Endothelial cell of umbilical vein (primary cell): ENCODE results near the gene NRG3. TPM values are rescaled to one million over a fixed set of nuclear protein-coding genes. Genes with fewer than 3 reads are reported as not detected.
A peak's percentile ranks its signal among the peaks of the same experiment; 100 is the strongest.

Experiments
- BruUV-seq: library from RNA; stranded (reverse); fragments of 400-500 nt; replicated peaks from 2 replicates; lab custom pipeline; 2021; lab: Mats Ljungman, UMichigan
- CTCF ChIA-PET: fragments of 300-600, 350-600 bp; sonication (Branson Sonifier 250); formaldehyde crosslinking; loops from one replicate; lab custom pipeline; 2021; ENCODE audit warnings: antibody characterized with exemption, inconsistent platforms; lab: Charles Lee
- POLR2A ChIA-PET: fragments of 300-600, 350-600 bp; sonication (Branson Sonifier 250); formaldehyde crosslinking; loops from one replicate; lab custom pipeline; 2021; ENCODE audit warnings: antibody characterized with exemption, inconsistent platforms; lab: Charles Lee
- DNase-seq: peaks from one replicate; pipeline ENCODE4 v3.0.0-alpha.2; 2011; ENCODE audit warnings: low read depth, low spot score
- FAIRE-seq: peaks from 2 replicates; lab custom pipeline; 2011; peaks lifted over from hg19 to GRCh38; lab: Jason Lieb, UNC
- H2AFZ ChIP-seq: 2 replicates; pipeline ENCODE4 v1.6.0; 2012; ENCODE audit warnings: low read depth, low read length, control low read depth, inconsistent platforms
- H3K27ac ChIP-seq: 2 replicates; pipeline ENCODE4 v1.5.1; 2011; ENCODE audit warnings: low read depth, mild to moderate bottlenecking, control low read depth, low read length, moderate library complexity; ENCODE audit not compliant: insufficient read depth
- H3K27me3 ChIP-seq, 2 experiments: 2 replicates each; pipeline versions ENCODE4 v1.6.0 to v1.6.1; 2011; ENCODE audit warnings: low read length in 2 of 2, mixed read lengths in 1 of 2; ENCODE audit not compliant: control insufficient read depth in 2 of 2, insufficient read depth in 2 of 2
- H3K36me3 ChIP-seq, 2 experiments: 2 replicates in 1 of 2; 3 replicates in 1 of 2; pipeline ENCODE4 v1.5.1; 2011; ENCODE audit warnings: low read length in 2 of 2, mild to moderate bottlenecking in 1 of 2, moderate library complexity in 1 of 2; ENCODE audit not compliant: control insufficient read depth in 2 of 2, insufficient read depth in 2 of 2; ENCODE audit errors: extremely low read depth in 1 of 2
- H3K4me1 ChIP-seq: 3 replicates; pipeline ENCODE4 v1.5.1; 2011; ENCODE audit warnings: mild to moderate bottlenecking, low read length; ENCODE audit not compliant: control insufficient read depth, insufficient read depth; ENCODE audit errors: extremely low read depth
- H3K4me2 ChIP-seq: 2 replicates; pipeline ENCODE4 v1.6.1; 2011; ENCODE audit warnings: low read length, control low read depth, mixed read lengths; ENCODE audit not compliant: insufficient read depth
- H3K4me3 ChIP-seq, 3 experiments: fragments of 200-600 bp in 1 of 3; sonication (generic), shearing (Covaris generic) in 1 of 3; replicated peaks in 1 of 3; 2 replicates each; pipeline ENCODE4 v1.5.1; 2011 to 2016; ENCODE audit warnings: control low read depth in 3 of 3, low read length in 3 of 3, mild to moderate bottlenecking in 2 of 3, inconsistent platforms in 1 of 3, low read depth in 1 of 3, moderate library complexity in 1 of 3; ENCODE audit not compliant: insufficient read depth in 1 of 3
- H3K79me2 ChIP-seq: 2 replicates; pipeline ENCODE4 v1.6.0; 2012; ENCODE audit warnings: low read length, inconsistent platforms; ENCODE audit not compliant: control insufficient read depth, insufficient read depth
- H3K9ac ChIP-seq: replicated peaks from 2 replicates; pipeline ENCODE3; 2011; ENCODE audit warnings: low read length, control low read depth; ENCODE audit not compliant: insufficient read depth; ENCODE audit errors: extremely low read depth
- H3K9me1 ChIP-seq: replicated peaks from 3 replicates; pipeline ENCODE4 v1.6.0; 2011; ENCODE audit warnings: mild to moderate bottlenecking, low read length; ENCODE audit not compliant: control insufficient read depth, insufficient read depth; ENCODE audit errors: extremely low read depth
- H3K9me3 ChIP-seq: replicated peaks from 2 replicates; pipeline ENCODE4 v1.5.1; 2012; ENCODE audit warnings: low read length, inconsistent platforms; ENCODE audit not compliant: control insufficient read depth, insufficient read depth
- H4K20me1 ChIP-seq: replicated peaks from 2 replicates; pipeline ENCODE3; 2011; ENCODE audit warnings: mild to moderate bottlenecking, low read length; ENCODE audit not compliant: control insufficient read depth, insufficient read depth; ENCODE audit errors: extremely low read depth
- CTCF ChIP-seq, 2 donors: IDR thresholded peaks; 1 replicate in 1 of 2; 2 replicates in 1 of 2; pipeline ENCODE4 v1.5.1; 2011; ENCODE audit warnings: low read length in 2 of 2, mild to moderate bottlenecking in 2 of 2, moderate library complexity in 2 of 2, control low read depth in 1 of 2, inconsistent platforms in 1 of 2, low read depth in 1 of 2; ENCODE audit not compliant: insufficient read depth in 1 of 2; ENCODE audit errors: extremely low read depth in 1 of 2
- EZH2 ChIP-seq: IDR thresholded peaks from 2 replicates; pipeline ENCODE4 v1.6.1; 2012; ENCODE audit warnings: borderline replicate concordance, low read depth, mild to moderate bottlenecking, moderate library complexity, low read length, inconsistent platforms; ENCODE audit not compliant: severe bottlenecking
- FOS ChIP-seq: IDR thresholded peaks from 2 replicates; pipeline ENCODE4 v1.6.1; 2011; ENCODE audit warnings: mild to moderate bottlenecking, low read length, moderate library complexity, borderline replicate concordance; ENCODE audit not compliant: insufficient read depth
- GATA2 ChIP-seq: IDR thresholded peaks from 2 replicates; pipeline ENCODE4 v1.7.0; 2011; ENCODE audit warnings: low read depth, mild to moderate bottlenecking, moderate library complexity, mixed read lengths, low read length; ENCODE audit not compliant: insufficient read length, insufficient read depth
- JUN ChIP-seq: IDR thresholded peaks from 2 replicates; pipeline ENCODE4 v1.6.1; 2011; ENCODE audit warnings: borderline replicate concordance, low read depth; ENCODE audit not compliant: insufficient read length, insufficient read depth
- MYC ChIP-seq: IDR thresholded peaks from one replicate; pipeline ENCODE4 v1.6.1; 2011; ENCODE audit warnings: mild to moderate bottlenecking, low read depth, low read length
- POLR2A ChIP-seq: IDR thresholded peaks from 2 replicates; pipeline ENCODE4 v1.6.1; 2012; ENCODE audit warnings: low read depth, mild to moderate bottlenecking, control low read depth, low read length
- POLR2AphosphoS5 ChIP-seq: IDR thresholded peaks from 2 replicates; pipeline ENCODE4 v1.6.1; 2012; ENCODE audit warnings: low read depth, mild to moderate bottlenecking, control low read depth, low read length, moderate library complexity; ENCODE audit not compliant: insufficient read depth
- dilution Hi-C: fragments of 300-500 bp; cut with MboI; formaldehyde crosslinking; loops from one replicate; pipeline ENCODE4 v1.15.0; 2019; ENCODE audit warnings: low sequenced_read_pairs; ENCODE audit not compliant: extremely low pct_ligation_motif_present
- intact Hi-C: fragments of 100-400 bp; cut with micrococcal nuclease; formaldehyde crosslinking; loops from one replicate; pipeline ENCODE4 v1.10.0; 2022
- polyA plus RNA-seq, 4 experiments: library from polyadenylated mRNA; depleted of rRNA in 3 of 4; stranded (reverse) in 3 of 4; unstranded in 1 of 4; fragments of >200 nt; gene quantifications; 2 replicates each; pipeline versions ENCODE4 v1.2.1 to v1.2.3, GENCODE V29; 2011 to 2012; ENCODE audit warnings: missing spikeins in 1 of 4
- total RNA-seq: library from RNA; stranded (reverse); gene quantifications from 2 replicates; pipeline ENCODE4 v1.2.3, GENCODE V29; 2021
- TF ChIP-seq, protein P1 (sequence below): IDR thresholded peaks from 2 replicates; pipeline ENCODE4 v1.6.1; 2011; ENCODE audit not compliant: insufficient read depth, insufficient read length

NRG3 gene
- total and polyA plus RNA-seq, 2 donors (not counting 3 experiments of a cell fraction or from before 2014, with no cell fraction given), result 1.9 to 3.9 TPM

DNA sequence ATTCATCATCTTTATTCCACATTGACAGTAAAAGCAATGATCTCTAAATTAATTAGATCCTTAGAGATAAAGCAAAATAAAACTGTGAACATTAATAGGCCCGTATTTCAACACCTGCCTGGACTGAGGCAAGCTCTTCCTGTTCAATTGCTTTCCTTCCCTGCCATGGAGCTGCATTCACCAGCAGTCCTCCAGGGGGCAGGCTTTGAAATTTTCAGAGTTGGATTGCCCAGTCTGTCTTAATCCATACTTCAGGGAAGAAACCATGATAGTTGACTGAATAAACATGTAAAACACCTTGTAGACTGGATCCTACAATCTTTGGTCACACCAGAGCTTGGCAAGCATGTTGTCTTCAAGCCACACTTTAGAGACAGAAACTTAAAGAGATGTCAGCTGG, 936.6 kb downstream of the NRG3 start:
- no peak overlapping the region for H3K4me2 ChIP-seq
- H4K20me1 ChIP-seq, result no peaks in the 10 kb centered on the region
- intact Hi-C loops, result loop anchor here (1.0 to 2.0 kb wide), 2 partner anchors 157 to 1060 kb away; no protein-coding TSS in a partner anchor
- no peaks in the 10 kb centered on the region for H3K9me1 ChIP-seq
- DNase-seq (peak; percentile 21), FAIRE-seq (peak; percentile 52)
- no peaks in the 10 kb centered on the region for H3K9me3 ChIP-seq
- no peak overlapping the region for H2AFZ ChIP-seq
- H3K36me3 ChIP-seq, result no peaks in the 10 kb centered on the region
- ChIA-PET CTCF (interaction anchor here (0.6 to 1.9 kb wide), 12 partner anchors 9 to 1285 kb away, joined by 3 to 88 read pairs (median 4); no protein-coding TSS in a partner anchor), POLR2A (no interaction called here)
- no peaks in the 10 kb centered on the region for H3K27me3 ChIP-seq
- no peak overlapping the region for H3K9ac ChIP-seq
- dilution Hi-C loops, result no loop called here
- BruUV-seq, result no TSS peak
- H3K79me2 ChIP-seq, result no peaks in the 10 kb centered on the region
- no peaks in the 10 kb centered on the region for H3K4me1 ChIP-seq
- no peak for TF ChIP-seq EZH2
- peak; percentile 52 to 60 for TF ChIP-seq CTCF (IDR thresholded peaks at IDR 0.05; ENCODE audit: extremely low read depth in 1 of 2, insufficient read depth in 1 of 2, low read depth in 1 of 2, low read length in 2 of 2)
- TF ChIP-seq POLR2AphosphoS5, result no peak
- H3K4me3 ChIP-seq, result no peak overlapping the region
- H3K27ac ChIP-seq, result no peak overlapping the region

- H3K9me3 ChIP-seq, result no peaks in the 10 kb centered on the region
Measured at GRCh38 chr10:82813856-82814255, 938.9 kb downstream of the NRG3 start.

More at GRCh38 chr10:82813856-82814255, 938.9 kb downstream of the NRG3 start:
- Histone ChIP-seq H3K4me3 (no peak overlapping the region), H3K36me3 (no peaks in the 10 kb centered on the region), H3K9me1 (no peaks in the 10 kb centered on the region), H3K27me3 (no peaks in the 10 kb centered on the region), H2AFZ (no peak overlapping the region), H3K4me2 (no peak overlapping the region), H3K9ac (no peak overlapping the region), H3K4me1 (no peaks in the 10 kb centered on the region), H3K27ac (no peak overlapping the region), H3K79me2 (no peaks in the 10 kb centered on the region), H4K20me1 (no peaks in the 10 kb centered on the region)
- dilution Hi-C loops (no loop called here), intact Hi-C loops (no loop called here)
- DNase-seq (peak; percentile 37), FAIRE-seq (peak; percentile 64)
- POLR2A ChIA-PET, result no interaction called here
- CTCF ChIA-PET, result interaction anchor here (0.6 to 1.6 kb wide), 3 partner anchors 156 to 1283 kb away, joined by 4 to 5 read pairs (median 5); no protein-coding TSS in a partner anchor
- peak; percentile 34 for TF ChIP-seq JUN
- TF ChIP-seq EZH2, result no peak
- no peak for TF ChIP-seq POLR2AphosphoS5
- no peak for TF ChIP-seq POLR2A
- TF ChIP-seq, protein P1, sequence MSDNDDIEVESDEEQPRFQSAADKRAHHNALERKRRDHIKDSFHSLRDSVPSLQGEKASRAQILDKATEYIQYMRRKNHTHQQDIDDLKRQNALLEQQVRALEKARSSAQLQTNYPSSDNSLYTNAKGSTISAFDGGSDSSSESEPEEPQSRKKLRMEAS, result no peak
- no peak for TF ChIP-seq MYC
- peak; percentile 15 for TF ChIP-seq GATA2
- TF ChIP-seq CTCF (IDR thresholded peaks at IDR 0.05; ENCODE audit: extremely low read depth in 1 of 2, insufficient read depth in 1 of 2, low read depth in 1 of 2, low read length in 2 of 2), result no peak
- peak; percentile 60 for TF ChIP-seq FOS
- BruUV-seq, result no TSS peak
